Measurements from ENCODE around the gene PALLD.

PALLD gene

DNA sequence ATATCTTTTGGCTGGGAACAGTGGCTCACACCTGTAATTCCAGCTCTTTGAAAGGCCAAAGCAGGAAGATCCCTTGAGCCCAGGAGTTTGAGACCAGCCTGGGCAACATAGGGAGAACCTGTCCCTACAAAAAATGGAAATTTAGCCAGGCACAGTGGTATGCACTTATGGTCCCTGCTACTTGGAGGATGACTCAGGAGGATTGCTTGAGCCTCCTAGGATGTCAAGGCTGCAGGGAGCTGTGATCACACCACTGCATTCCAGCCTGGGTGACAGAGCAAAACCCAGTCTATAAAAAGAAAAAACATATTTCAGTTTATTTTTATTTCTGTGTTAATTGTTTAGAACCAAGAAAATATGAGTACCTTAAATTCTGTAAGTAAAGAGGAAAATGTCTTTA lies 389.5 kb downstream of the PALLD start:
- FAIRE-seq (no peak), DNase-seq (ENCODE audit: insufficient read length, low spot score) (no peak)
- TF ChIP-seq, protein P1, sequence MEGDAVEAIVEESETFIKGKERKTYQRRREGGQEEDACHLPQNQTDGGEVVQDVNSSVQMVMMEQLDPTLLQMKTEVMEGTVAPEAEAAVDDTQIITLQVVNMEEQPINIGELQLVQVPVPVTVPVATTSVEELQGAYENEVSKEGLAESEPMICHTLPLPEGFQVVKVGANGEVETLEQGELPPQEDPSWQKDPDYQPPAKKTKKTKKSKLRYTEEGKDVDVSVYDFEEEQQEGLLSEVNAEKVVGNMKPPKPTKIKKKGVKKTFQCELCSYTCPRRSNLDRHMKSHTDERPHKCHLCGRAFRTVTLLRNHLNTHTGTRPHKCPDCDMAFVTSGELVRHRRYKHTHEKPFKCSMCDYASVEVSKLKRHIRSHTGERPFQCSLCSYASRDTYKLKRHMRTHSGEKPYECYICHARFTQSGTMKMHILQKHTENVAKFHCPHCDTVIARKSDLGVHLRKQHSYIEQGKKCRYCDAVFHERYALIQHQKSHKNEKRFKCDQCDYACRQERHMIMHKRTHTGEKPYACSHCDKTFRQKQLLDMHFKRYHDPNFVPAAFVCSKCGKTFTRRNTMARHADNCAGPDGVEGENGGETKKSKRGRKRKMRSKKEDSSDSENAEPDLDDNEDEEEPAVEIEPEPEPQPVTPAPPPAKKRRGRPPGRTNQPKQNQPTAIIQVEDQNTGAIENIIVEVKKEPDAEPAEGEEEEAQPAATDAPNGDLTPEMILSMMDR (IDR thresholded peaks at IDR 0.05; ENCODE audit: insufficient read depth, missing control alignments) = no peak

DNA sequence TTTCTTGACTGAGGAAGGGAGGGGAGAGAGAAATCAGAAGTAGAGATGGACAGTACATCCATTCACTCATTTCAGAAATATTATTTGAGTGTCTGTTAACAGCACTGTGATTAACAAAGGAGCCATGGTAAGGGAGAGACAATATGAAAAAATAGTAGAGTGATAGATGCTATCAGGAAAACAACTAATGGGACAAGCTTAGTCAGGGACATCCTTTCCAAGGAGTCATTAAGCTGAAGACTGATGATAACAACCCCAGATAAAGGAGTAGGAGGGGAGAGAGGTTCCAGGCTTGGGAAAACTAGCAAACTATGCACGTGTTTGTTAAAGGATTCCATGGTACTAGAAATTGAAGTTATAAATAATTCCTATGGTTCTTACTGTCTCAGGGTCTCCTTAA lies 391.0 kb downstream of the PALLD start:
- TF ChIP-seq, protein P1 (IDR thresholded peaks at IDR 0.05; ENCODE audit: insufficient read depth, missing control alignments) = no peak
- FAIRE-seq (no peak), DNase-seq (ENCODE audit: insufficient read length, low spot score) (no peak)

DNA sequence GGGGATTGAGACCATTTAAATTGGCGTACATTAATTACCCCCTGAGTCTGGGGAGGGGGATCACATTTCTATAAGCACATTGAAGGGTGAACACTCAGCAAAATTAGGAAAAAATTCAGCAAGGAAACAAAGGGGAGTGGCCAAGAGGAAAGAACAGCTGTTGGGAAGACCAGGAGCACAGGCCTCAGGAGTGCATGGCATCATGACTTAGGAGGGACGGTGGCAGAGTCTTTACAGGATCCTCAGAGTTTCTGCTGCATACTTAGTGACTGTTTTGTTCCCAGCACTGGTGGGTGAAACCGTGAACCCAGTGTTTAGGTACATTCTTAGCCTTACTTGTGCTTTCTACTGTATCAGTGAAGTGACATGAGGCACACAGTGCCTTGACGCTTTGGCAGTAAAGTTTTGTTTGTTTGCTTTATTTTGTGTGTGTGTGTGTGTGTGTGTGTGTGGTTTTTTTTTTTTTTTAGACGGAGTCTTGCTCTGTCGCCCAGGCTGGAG lies 391.9 kb downstream of the PALLD start:
- DNase-seq (ENCODE audit: insufficient read length, low spot score) (no peak), FAIRE-seq (no peak)
- TF ChIP-seq, protein P1 (IDR thresholded peaks at IDR 0.05; ENCODE audit: insufficient read depth, missing control alignments) = no peak

DNA sequence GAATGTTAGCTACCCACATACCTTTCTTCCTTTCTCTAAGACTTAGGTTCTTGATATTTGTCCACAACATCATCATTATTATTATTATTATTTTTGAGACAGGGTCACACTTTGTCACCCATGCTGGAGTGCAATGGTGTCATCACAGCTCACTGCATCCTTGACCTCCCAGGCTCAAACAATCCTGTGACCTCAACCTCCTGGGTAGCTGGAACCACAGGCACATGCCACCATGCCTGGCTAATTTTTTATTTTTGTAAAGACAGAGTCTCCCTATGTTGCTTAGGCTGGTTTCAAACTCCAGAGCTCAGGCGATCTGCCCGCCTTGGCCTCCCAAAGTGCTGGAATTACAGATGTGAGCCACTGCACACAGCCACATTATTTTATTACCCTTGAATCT lies 394.2 kb downstream of the PALLD start:
- FAIRE-seq (no peak), DNase-seq (ENCODE audit: insufficient read length, low spot score) (no peak)
- TF ChIP-seq, protein P1 (IDR thresholded peaks at IDR 0.05; ENCODE audit: insufficient read depth, missing control alignments) = no peak

DNA sequence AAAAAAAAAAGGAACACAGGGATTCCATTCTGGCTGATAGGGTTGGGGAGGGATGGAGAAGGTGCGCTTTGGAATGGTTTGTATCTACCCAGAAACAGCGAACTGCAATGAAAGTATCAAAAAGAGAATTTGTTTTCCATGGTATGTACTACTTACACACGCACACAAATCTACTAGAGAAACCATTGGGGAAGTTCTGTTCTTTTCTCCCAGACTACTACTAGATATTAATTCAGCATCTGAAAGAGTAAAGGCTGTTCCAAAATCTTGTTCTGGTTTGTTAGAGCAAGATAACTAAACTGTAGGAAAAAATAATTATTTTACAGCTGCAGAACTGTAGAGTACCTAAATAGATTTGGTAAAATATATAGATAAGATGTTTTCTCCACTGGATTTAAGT lies 394.8 kb downstream of the PALLD start:
- TF ChIP-seq, protein P1 (IDR thresholded peaks at IDR 0.05; ENCODE audit: insufficient read depth, missing control alignments) = no peak
- FAIRE-seq = no peak

DNA sequence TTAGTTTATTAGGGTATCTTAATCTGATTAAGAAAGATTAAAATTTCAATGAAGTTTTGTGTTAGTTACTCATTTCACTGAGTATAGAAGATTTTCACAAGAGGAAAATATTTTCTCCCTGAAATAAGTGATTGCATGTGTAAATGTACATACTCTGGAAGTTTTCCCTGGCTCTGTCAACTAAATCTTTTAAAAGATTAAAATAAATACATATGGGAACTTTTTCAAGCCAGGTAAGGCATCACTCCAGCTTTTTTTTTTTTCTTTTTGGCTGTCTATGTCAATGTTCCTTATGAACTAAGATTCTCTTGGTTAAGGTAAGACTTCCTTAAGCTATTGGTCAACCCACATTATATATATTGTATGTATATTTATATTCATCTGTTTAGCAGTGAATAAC lies 395.6 kb downstream of the PALLD start:
- DNase-seq (ENCODE audit: insufficient read length, low spot score) (no peak), FAIRE-seq (no peak)
- TF ChIP-seq, protein P1 (IDR thresholded peaks at IDR 0.05; ENCODE audit: insufficient read depth, missing control alignments) = no peak

More for the DNA sequence above, 394.8 kb downstream of the PALLD start:
- DNase-seq (ENCODE audit: insufficient read length, low spot score) = no peak

DNA sequence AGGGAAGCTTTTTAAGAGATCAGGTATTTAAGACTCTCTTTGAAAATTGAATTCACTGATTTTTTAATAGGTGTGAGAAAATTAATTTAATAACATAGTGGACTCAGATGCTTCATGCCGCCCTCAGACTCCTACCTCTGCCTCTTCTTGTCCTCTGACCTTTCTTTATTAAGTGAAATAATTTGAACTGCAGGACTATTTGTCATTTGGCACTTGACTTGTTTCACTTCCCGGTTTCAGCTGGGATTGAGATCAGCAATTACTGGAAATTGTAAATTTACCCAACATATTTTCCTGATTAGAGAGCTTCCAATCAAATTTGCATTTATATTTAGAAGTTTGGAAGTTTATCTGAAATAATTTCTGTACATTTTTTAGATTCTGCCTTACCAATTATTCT lies 396.4 kb downstream of the PALLD start:
- FAIRE-seq (no peak), DNase-seq (ENCODE audit: insufficient read length, low spot score) (no peak)
- TF ChIP-seq, protein P1 (IDR thresholded peaks at IDR 0.05; ENCODE audit: insufficient read depth, missing control alignments) = no peak

Measured in D721Med (cell line).